Prostate gland (tissue), 2 donors: Measurements from ENCODE around the gene CEP112. TPM values are rescaled to one million over a fixed set of nuclear protein-coding genes. Genes with fewer than 3 reads are reported as not detected.

Experiments used
- DNase-seq: peaks from one replicate; pipeline ENCODE4 v3.0.0-alpha.2; 2019; ENCODE audit warnings: low spot score
- H3K27ac ChIP-seq, 2 donors: fragments of 200-600 bp; sonication (generic); 2 replicates each; pipeline ENCODE4 v1.5.1; 2017 to 2019
- H3K27me3 ChIP-seq: fragments of 200-600 bp; sonication (generic); replicated peaks from 2 replicates; pipeline ENCODE4 v1.5.1; 2019; ENCODE audit not compliant: insufficient read depth
- H3K36me3 ChIP-seq, 2 donors: fragments of 200-600 bp; sonication (generic); 1 replicate in 1 of 2; 2 replicates in 1 of 2; pipeline versions ENCODE4 v1.5.1 to v1.8.1; 2017 to 2019
- H3K4me1 ChIP-seq: fragments of 200-600 bp; sonication (generic); replicated peaks from 2 replicates; pipeline ENCODE4 v1.5.1; 2019
- H3K4me3 ChIP-seq, 2 donors: fragments of 200-600 bp; sonication (generic); 2 replicates each; pipeline ENCODE4 v1.5.1; 2017 to 2019
- H3K9me3 ChIP-seq: fragments of 200-600 bp; sonication (generic); 2 replicates; pipeline ENCODE4 v1.5.1; 2017
- CTCF ChIP-seq, 4 experiments: fragments of 200-600 bp in 2 of 4; fragments of 450-650 bp in 2 of 4; sonication (generic) in 2 of 4; IDR thresholded peaks; 1 replicate in 3 of 4; 2 replicates in 1 of 4; pipeline ENCODE4 v1.5.1; 2016 to 2019; ENCODE audit warnings: antibody characterized with exemption in 4 of 4, mild to moderate bottlenecking in 2 of 4, moderate library complexity in 2 of 4
- POLR2A ChIP-seq: fragments of 450-650 bp; IDR thresholded peaks from one replicate; pipeline ENCODE4 v1.6.1; 2016; ENCODE audit warnings: antibody characterized with exemption, mild to moderate bottlenecking
- POLR2AphosphoS5 ChIP-seq: sonication (generic); formaldehyde crosslinking; IDR thresholded peaks from one replicate; pipeline ENCODE4 v1.6.1; 2017; ENCODE audit warnings: antibody characterized with exemption
- WGBS: methylation state at CpG from one replicate; pipeline ENCODE4 v1.1.5; 2018; 5-methylcytosine and 5-hydroxymethylcytosine counted together
- intact Hi-C: fragments of 100-400 bp; cut with DNase I; formaldehyde crosslinking; loops from one replicate; pipeline ENCODE4 v1.14.2; 2022
- total RNA-seq, 2 donors: library from RNA; depleted of rRNA; stranded (reverse); fragments of >200 nt; gene quantifications; one replicate each; pipeline ENCODE4 v1.1.0, GENCODE V29; 2016

CEP112 gene
- total RNA-seq, 2 donors from 2014 or later: 2.3 to 22.8 TPM

GRCh38 chr17:65772989-65773388 lies 418.9 kb downstream of the CEP112 start:
- no peaks in the 10 kb centered on the region for H3K36me3 ChIP-seq
- H3K9me3 ChIP-seq: no peaks in the 10 kb centered on the region
- DNase-seq: no peak
- H3K27ac ChIP-seq: no peak overlapping the region
- H3K4me1 ChIP-seq: no peaks in the 10 kb centered on the region
- H3K4me3 ChIP-seq: no peak overlapping the region
- intact Hi-C loops: no loop called here
- 63% methylated on average over 6 of the region's 6 CpGs for WGBS
- no peaks in the 10 kb centered on the region for H3K27me3 ChIP-seq
- TF ChIP-seq POLR2AphosphoS5: no peak
- TF ChIP-seq POLR2A: no peak
- TF ChIP-seq CTCF (IDR thresholded peaks at IDR 0.05): no peak

- no peak overlapping the region for H3K4me3 ChIP-seq
- no peaks in the 10 kb centered on the region for H3K9me3 ChIP-seq
- H3K36me3 ChIP-seq: no peaks in the 10 kb centered on the region
- no peaks in the 10 kb centered on the region for H3K4me1 ChIP-seq
- TF ChIP-seq POLR2AphosphoS5: no peak
- no peak for TF ChIP-seq POLR2A
- TF ChIP-seq CTCF (IDR thresholded peaks at IDR 0.05): no peak
- intact Hi-C loops: no loop called here
- H3K27ac ChIP-seq: no peak overlapping the region
- no peaks in the 10 kb centered on the region for H3K27me3 ChIP-seq
- no peak for DNase-seq
These were observed 420.2 kb downstream of the CEP112 start for GRCh38 chr17:65771704-65772103.

GRCh38 chr17:65763786-65764185 lies 428.1 kb downstream of the CEP112 start:
- Histone ChIP-seq H3K27me3 (no peaks in the 10 kb centered on the region), H3K36me3 (no peaks in the 10 kb centered on the region), H3K4me3 (no peak overlapping the region), H3K4me1 (no peaks in the 10 kb centered on the region), H3K27ac (no peak overlapping the region), H3K9me3 (no peaks in the 10 kb centered on the region)
- DNase-seq: no peak
- no peak for TF ChIP-seq POLR2A
- TF ChIP-seq CTCF (IDR thresholded peaks at IDR 0.05): no peak
- no peak for TF ChIP-seq POLR2AphosphoS5
- intact Hi-C loops: no loop called here
- 84% methylated on average over 1 of the region's 1 CpG for WGBS

GRCh38 chr17:65762973-65763372 lies 429.0 kb downstream of the CEP112 start:
- Histone ChIP-seq H3K27me3 (no peaks in the 10 kb centered on the region), H3K36me3 (no peaks in the 10 kb centered on the region), H3K9me3 (no peaks in the 10 kb centered on the region), H3K4me3 (no peak overlapping the region), H3K27ac (no peak overlapping the region), H3K4me1 (no peaks in the 10 kb centered on the region)
- intact Hi-C loops: no loop called here
- DNase-seq: no peak
- 93% methylated on average over 4 of the region's 4 CpGs for WGBS
- TF ChIP-seq CTCF (IDR thresholded peaks at IDR 0.05): no peak
- TF ChIP-seq POLR2AphosphoS5: no peak
- no peak for TF ChIP-seq POLR2A

- Histone ChIP-seq H3K4me1 (no peaks in the 10 kb centered on the region), H3K27ac (no peak overlapping the region), H3K27me3 (no peaks in the 10 kb centered on the region), H3K4me3 (no peak overlapping the region), H3K36me3 (no peaks in the 10 kb centered on the region), H3K9me3 (no peaks in the 10 kb centered on the region)
- DNase-seq: no peak
- 92% methylated on average over 4 of the region's 4 CpGs for WGBS
- TF ChIP-seq POLR2AphosphoS5 (no peak), CTCF (IDR thresholded peaks at IDR 0.05) (no peak), POLR2A (no peak)
- intact Hi-C loops: no loop called here
These were observed 432.4 kb downstream of the CEP112 start for GRCh38 chr17:65759532-65759931.
